Hepatocyte (in vitro differentiated cells): ENCODE results near the gene SMAD1.

Experiments
- EZH2phosphoT487 ChIP-seq: fragments of 200-600 bp; sonication (generic); IDR thresholded peaks from one replicate; pipeline ENCODE4 v1.6.1; 2018; ENCODE audit warnings: antibody characterized with exemption, mild to moderate bottlenecking, low read depth, moderate library complexity; ENCODE audit not compliant: unreplicated experiment, severe bottlenecking
- TF ChIP-seq, protein P1 (sequence below): fragments of 200-600 bp; sonication (generic); IDR thresholded peaks from 2 replicates; pipeline ENCODE4 v1.5.1; 2016; ENCODE audit warnings: antibody characterized with exemption, mild to moderate bottlenecking; ENCODE audit not compliant: poor library complexity

DNA sequence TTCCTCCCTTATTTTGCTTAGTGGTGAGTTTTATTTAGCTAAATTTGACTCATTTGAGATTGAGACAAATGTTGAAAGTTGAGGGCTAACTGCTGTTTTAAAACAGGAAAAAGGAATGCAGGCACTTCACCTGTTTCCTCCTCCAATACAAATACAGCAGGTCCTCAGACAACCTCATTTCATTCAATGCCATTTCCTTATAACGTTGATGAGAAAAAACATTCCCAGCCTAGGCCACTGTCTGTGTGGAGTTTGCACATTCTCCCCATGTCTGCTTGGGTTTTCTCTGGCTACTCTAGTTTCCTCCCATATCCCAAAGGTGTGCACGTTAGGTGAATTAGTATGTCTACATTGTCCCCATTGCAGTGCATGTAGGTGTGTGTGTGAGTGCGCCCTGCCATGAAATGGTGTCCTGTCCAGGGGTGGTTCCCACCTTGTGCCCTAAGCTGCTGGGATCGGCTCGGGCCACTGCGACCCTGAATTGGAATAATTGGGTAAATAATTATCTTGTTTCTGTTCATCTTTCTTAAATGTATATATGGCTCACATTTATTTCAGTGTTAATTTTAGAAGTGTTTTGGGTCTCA, 21.9 kb downstream of the SMAD1 start:
- no peak for TF ChIP-seq EZH2phosphoT487
- TF ChIP-seq, protein P1, sequence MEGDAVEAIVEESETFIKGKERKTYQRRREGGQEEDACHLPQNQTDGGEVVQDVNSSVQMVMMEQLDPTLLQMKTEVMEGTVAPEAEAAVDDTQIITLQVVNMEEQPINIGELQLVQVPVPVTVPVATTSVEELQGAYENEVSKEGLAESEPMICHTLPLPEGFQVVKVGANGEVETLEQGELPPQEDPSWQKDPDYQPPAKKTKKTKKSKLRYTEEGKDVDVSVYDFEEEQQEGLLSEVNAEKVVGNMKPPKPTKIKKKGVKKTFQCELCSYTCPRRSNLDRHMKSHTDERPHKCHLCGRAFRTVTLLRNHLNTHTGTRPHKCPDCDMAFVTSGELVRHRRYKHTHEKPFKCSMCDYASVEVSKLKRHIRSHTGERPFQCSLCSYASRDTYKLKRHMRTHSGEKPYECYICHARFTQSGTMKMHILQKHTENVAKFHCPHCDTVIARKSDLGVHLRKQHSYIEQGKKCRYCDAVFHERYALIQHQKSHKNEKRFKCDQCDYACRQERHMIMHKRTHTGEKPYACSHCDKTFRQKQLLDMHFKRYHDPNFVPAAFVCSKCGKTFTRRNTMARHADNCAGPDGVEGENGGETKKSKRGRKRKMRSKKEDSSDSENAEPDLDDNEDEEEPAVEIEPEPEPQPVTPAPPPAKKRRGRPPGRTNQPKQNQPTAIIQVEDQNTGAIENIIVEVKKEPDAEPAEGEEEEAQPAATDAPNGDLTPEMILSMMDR, result no peak
